ENCODE results near the gene MANF.
"Not testable (repeated sequence)": the region's sequence is repeated elsewhere in the genome, so short reads cannot be mapped to it uniquely, and the experiment has no call there.

MANF gene

GRCh38 chr3:51362476-51362875 is 22.6 kb upstream of the MANF start:
- no peak for DNase-seq (ENCODE audit: extremely low spot score)
- CTCF ChIA-PET: no interaction called here
- POLR2A ChIA-PET: no interaction called here
- no peak for TF ChIP-seq FOXK2 (IDR thresholded peaks at IDR 0.05)
- TF ChIP-seq FOXA1 (IDR thresholded peaks at IDR 0.05): no peak
- TF ChIP-seq, protein P1, sequence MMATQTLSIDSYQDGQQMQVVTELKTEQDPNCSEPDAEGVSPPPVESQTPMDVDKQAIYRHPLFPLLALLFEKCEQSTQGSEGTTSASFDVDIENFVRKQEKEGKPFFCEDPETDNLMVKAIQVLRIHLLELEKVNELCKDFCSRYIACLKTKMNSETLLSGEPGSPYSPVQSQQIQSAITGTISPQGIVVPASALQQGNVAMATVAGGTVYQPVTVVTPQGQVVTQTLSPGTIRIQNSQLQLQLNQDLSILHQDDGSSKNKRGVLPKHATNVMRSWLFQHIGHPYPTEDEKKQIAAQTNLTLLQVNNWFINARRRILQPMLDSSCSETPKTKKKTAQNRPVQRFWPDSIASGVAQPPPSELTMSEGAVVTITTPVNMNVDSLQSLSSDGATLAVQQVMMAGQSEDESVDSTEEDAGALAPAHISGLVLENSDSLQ (IDR thresholded peaks at IDR 0.05): no peak
- TF ChIP-seq TARDBP (IDR thresholded peaks at IDR 0.05): no peak
- TF ChIP-seq LEF1 (IDR thresholded peaks at IDR 0.05; ENCODE audit: borderline replicate concordance): no peak
- no peak for TF ChIP-seq SP1 (IDR thresholded peaks at IDR 0.05)
- TF ChIP-seq SUZ12 (IDR thresholded peaks at IDR 0.05): no peak
- TF ChIP-seq CTBP1 (IDR thresholded peaks at IDR 0.05; ENCODE audit: borderline replicate concordance): no peak
- TF ChIP-seq BHLHE40 (IDR thresholded peaks at IDR 0.05; ENCODE audit: borderline replicate concordance): no peak
- TF ChIP-seq FOXM1 (IDR thresholded peaks at IDR 0.05; ENCODE audit: borderline replicate concordance): no peak
- TF ChIP-seq L3MBTL2 (conservative IDR thresholded peaks at IDR 0.05): no peak
- no peak for TF ChIP-seq HDGF (IDR thresholded peaks at IDR 0.05; ENCODE audit: borderline replicate concordance)
- TF ChIP-seq ARNT (IDR thresholded peaks at IDR 0.05): no peak

DNA sequence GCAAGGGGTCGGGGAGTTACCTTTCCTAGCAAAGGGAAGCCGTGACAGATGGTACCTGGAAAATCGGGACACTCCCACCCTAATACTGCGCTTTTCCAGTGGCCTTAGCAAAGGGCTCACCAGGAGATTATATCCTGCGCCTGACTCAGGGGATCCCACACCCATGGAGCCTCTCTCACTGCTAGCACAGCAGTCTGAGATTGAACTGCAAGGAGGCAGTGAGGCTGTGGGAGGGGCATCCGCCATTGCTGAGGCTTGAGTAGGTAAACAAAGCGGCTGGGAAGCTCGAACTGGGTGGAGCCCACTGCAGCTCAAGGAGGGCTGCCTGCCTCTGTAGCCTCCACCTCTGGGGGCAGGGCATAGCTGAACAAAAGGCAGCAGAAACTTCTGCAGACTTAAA is 16.8 kb upstream of the MANF start:
- DNase-seq (ENCODE audit: extremely low spot score); CTCF ChIA-PET; POLR2A ChIA-PET: not testable (repeated sequence)

DNA sequence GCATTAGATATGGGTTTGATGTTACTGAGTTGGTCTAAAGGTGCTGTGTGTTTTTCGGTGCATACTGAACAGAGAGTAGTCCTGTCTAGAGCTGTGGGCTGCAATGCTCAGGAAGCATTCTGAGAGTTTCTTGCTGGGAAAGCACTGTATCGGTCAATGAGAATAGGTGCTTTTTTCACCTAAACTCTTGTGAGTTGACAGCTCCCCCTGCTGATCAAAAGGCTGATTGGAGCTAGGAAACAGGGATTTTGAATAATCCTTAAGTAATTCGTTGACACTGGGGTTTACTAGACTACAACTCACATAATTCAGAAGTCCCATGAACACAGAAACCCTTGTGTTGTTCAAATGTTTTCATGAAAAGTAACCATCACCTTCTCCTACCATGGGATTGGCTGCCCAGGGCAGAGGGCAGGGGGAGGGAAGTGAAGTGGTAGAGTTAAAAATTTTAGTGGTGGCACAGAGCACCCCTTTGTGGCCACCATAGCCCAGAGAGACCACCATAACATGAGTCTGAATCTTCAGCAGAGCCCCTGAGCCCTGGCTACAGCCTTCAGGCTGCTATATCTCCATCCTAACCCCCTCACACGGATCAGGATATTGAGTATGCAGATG is 13.0 kb upstream of the MANF start:
- POLR2A ChIA-PET: interaction anchor here (1.0 to 1.1 kb wide), 2 partner anchors 272 to 755 kb away, joined by 3 read pairs; partner anchors contain the start of gene MAPKAPK3
- DNase-seq (ENCODE audit: extremely low spot score): peak; percentile 56
- TF ChIP-seq LEF1 (IDR thresholded peaks at IDR 0.05; ENCODE audit: borderline replicate concordance) (no peak), FOXM1 (IDR thresholded peaks at IDR 0.05; ENCODE audit: borderline replicate concordance) (no peak)
- CTCF ChIA-PET: interaction anchor here (0.6 to 1.3 kb wide), 9 partner anchors 12 to 756 kb away, joined by 3 to 10 read pairs (median 3); partner anchors contain the start of genes MANF and MAPKAPK3

- ChIA-PET CTCF (no interaction called here), POLR2A (no interaction called here)
- TF ChIP-seq TARDBP (IDR thresholded peaks at IDR 0.05) (no peak), SP1 (IDR thresholded peaks at IDR 0.05) (no peak)
- no peak for DNase-seq (ENCODE audit: extremely low spot score)
Observed at GRCh38 chr3:51373658-51374421, 11.3 kb upstream of the MANF start.

- ChIA-PET CTCF (interaction anchor here (1.3 kb wide), 1 partner anchor 276 kb away, joined by 3 read pairs; no protein-coding TSS in a partner anchor), POLR2A (interaction anchor here (0.9 kb wide), 1 partner anchor 10 kb away, joined by 4 read pairs; the partner anchor contains the start of gene MANF)
- DNase-seq (ENCODE audit: extremely low spot score): no peak
- TF ChIP-seq FOXA1 (IDR thresholded peaks at IDR 0.05) (no peak), NFRKB (IDR thresholded peaks at IDR 0.05) (no peak), L3MBTL2 (conservative IDR thresholded peaks at IDR 0.05) (no peak), ZNF384 (IDR thresholded peaks at IDR 0.05) (no peak), TARDBP (IDR thresholded peaks at IDR 0.05) (no peak)
Observed at GRCh38 chr3:51374456-51374855, 10.6 kb upstream of the MANF start.

- CTCF ChIA-PET: interaction anchor here (1.3 kb wide), 1 partner anchor 277 kb away, joined by 3 read pairs; no protein-coding TSS in a partner anchor
- DNase-seq (ENCODE audit: extremely low spot score): no peak
- TF ChIP-seq HDGF (IDR thresholded peaks at IDR 0.05; ENCODE audit: borderline replicate concordance): no peak
- TF ChIP-seq FOXK2 (IDR thresholded peaks at IDR 0.05): no peak
- TF ChIP-seq ELF4 (IDR thresholded peaks at IDR 0.05): no peak
- no peak for TF ChIP-seq SP1 (IDR thresholded peaks at IDR 0.05)
- POLR2A ChIA-PET: interaction anchor here (0.9 kb wide), 1 partner anchor 9 kb away, joined by 4 read pairs; the partner anchor contains the start of gene MANF
Observed at GRCh38 chr3:51375136-51375535, 10.0 kb upstream of the MANF start.

DNA sequence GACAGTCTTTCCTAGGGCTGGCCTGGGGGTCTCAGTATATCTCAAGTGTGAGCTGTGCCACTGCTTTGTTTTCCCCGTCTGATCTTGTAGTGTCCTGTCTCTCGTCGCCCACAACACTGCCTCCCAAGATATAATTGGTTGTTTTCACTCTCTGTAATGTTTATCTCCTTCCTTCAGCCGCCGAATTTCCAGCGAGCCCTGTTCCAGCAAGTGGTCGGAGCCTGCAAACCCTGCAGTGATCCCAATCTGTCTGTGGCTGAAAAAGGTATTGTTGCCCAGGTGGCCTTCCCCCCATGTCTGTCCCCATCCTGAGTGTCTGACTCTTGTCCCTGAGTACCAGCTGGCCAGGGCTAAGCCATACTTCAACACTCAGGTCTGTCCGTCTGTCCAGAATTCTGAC is 9.5 kb upstream of the MANF start:
- DNase-seq (ENCODE audit: extremely low spot score): no peak
- POLR2A ChIA-PET: interaction anchor here (0.9 to 1.6 kb wide), 2 partner anchors 9 to 10 kb away, joined by 4 to 6 read pairs; partner anchors contain the start of gene MANF
- TF ChIP-seq TARDBP (IDR thresholded peaks at IDR 0.05): no peak
- TF ChIP-seq LEF1 (IDR thresholded peaks at IDR 0.05; ENCODE audit: borderline replicate concordance): no peak
- no peak for TF ChIP-seq L3MBTL2 (conservative IDR thresholded peaks at IDR 0.05)
- TF ChIP-seq ELF4 (IDR thresholded peaks at IDR 0.05): no peak
- no peak for TF ChIP-seq ARNT (IDR thresholded peaks at IDR 0.05)
- TF ChIP-seq, protein P1 (IDR thresholded peaks at IDR 0.05): no peak
- TF ChIP-seq SP1 (IDR thresholded peaks at IDR 0.05): no peak
- CTCF ChIA-PET: interaction anchor here (1.3 kb wide), 1 partner anchor 277 kb away, joined by 3 read pairs; no protein-coding TSS in a partner anchor

- TF ChIP-seq SP1 (IDR thresholded peaks at IDR 0.05) (no peak), L3MBTL2 (conservative IDR thresholded peaks at IDR 0.05) (no peak), BHLHE40 (IDR thresholded peaks at IDR 0.05; ENCODE audit: borderline replicate concordance) (no peak), NFRKB (IDR thresholded peaks at IDR 0.05) (no peak), FOXK2 (IDR thresholded peaks at IDR 0.05) (no peak)
- TF ChIP-seq, protein P1 (IDR thresholded peaks at IDR 0.05): no peak
- ChIA-PET POLR2A (no interaction called here), CTCF (interaction anchor here (0.9 kb wide), 1 partner anchor 120 kb away, joined by 3 read pairs; no protein-coding TSS in a partner anchor)
- no peak for DNase-seq (ENCODE audit: extremely low spot score)
Observed at GRCh38 chr3:51378065-51378464, 7.0 kb upstream of the MANF start.

Measured in HEK293T (cell line).